GM18861 (cell line): ENCODE data around the gene NIT1.

ENCODE experiments used
- ATAC-seq: cut with Tn5 transposase; IDR thresholded peaks from one replicate; pipeline ENCODE4 v1.9.1; 2021; ENCODE audit not compliant: unreplicated experiment

NIT1 gene

GRCh38 chr1:161083748-161084596 lies 33.9 kb upstream of the NIT1 start:
- no peak for ATAC-seq

- no peak for ATAC-seq
These were observed 33.3 kb upstream of the NIT1 start for GRCh38 chr1:161084597-161084988.

- no peak for ATAC-seq
These were observed 32.7 kb upstream of the NIT1 start for GRCh38 chr1:161085165-161085564.

GRCh38 chr1:161086457-161086856 lies 31.4 kb upstream of the NIT1 start:
- ATAC-seq: no peak

GRCh38 chr1:161088587-161089110 lies 29.3 kb upstream of the NIT1 start:
- ATAC-seq: no peak

- no peak for ATAC-seq
These were observed 28.5 kb upstream of the NIT1 start, which contains the start of gene NECTIN4 for GRCh38 chr1:161089251-161089924. NECTIN4 (minus strand) TSS chr1:161089558; CDS start chr1:161089296, 262 bp downstream.

GRCh38 chr1:161089938-161090337 lies 28.0 kb upstream of the NIT1 start:
- ATAC-seq: no peak

GRCh38 chr1:161090617-161091016 lies 27.3 kb upstream of the NIT1 start:
- ATAC-seq: no peak

- ATAC-seq: no peak
These were observed 26.8 kb upstream of the NIT1 start for GRCh38 chr1:161091093-161091492.

- no peak for ATAC-seq
These were observed 26.0 kb upstream of the NIT1 start for GRCh38 chr1:161091796-161092507.

- no peak for ATAC-seq
These were observed 25.3 kb upstream of the NIT1 start for GRCh38 chr1:161092621-161093028.

- ATAC-seq: no peak
These were observed 23.4 kb upstream of the NIT1 start for GRCh38 chr1:161094481-161094880.

- no peak for ATAC-seq
These were observed 22.7 kb upstream of the NIT1 start for GRCh38 chr1:161095230-161095629.

- ATAC-seq: peak; percentile 44
These were observed 21.9 kb upstream of the NIT1 start for GRCh38 chr1:161096015-161096414.

GRCh38 chr1:161096530-161096929 lies 21.4 kb upstream of the NIT1 start:
- peak; percentile 9 for ATAC-seq

GRCh38 chr1:161098210-161099068 lies 19.5 kb upstream of the NIT1 start, which contains the start of gene KLHDC9:
KLHDC9 (plus strand) TSS chr1:161098361; CDS start chr1:161098536, 175 bp downstream.
- peak; percentile 61 for ATAC-seq

- no peak for ATAC-seq
These were observed 18.7 kb upstream of the NIT1 start for GRCh38 chr1:161099090-161099802.

GRCh38 chr1:161100556-161100955 lies 17.3 kb upstream of the NIT1 start:
- no peak for ATAC-seq

- no peak for ATAC-seq
These were observed 11.5 kb upstream of the NIT1 start for GRCh38 chr1:161106431-161106830.

GRCh38 chr1:161111117-161111516 lies 6.8 kb upstream of the NIT1 start:
- no peak for ATAC-seq
